Activated T-helper 2 cell treated with anti-CD3 and anti-CD28 coated beads, Interferon-gamma antibody, Interleukin-2, Interleukin-4, amounts not matched to agents 10 μg/mL and 5 μg/mL and 100 μg/mL, durations not matched to agents 14 hours and 24 hours and 36 hours (primary cell): ENCODE results near the gene KIF15. TPM values are rescaled to one million over a fixed set of nuclear protein-coding genes. Genes with fewer than 3 reads are reported as not detected.
"Not testable (repeated sequence)": the region's sequence is repeated elsewhere in the genome, so short reads cannot be mapped to it uniquely, and the experiment has no call there.

Experiments
- DNase-seq: peaks from one replicate; pipeline ENCODE4 v3.0.0; 2021; ENCODE audit warnings: low spot score
- H3K27ac Mint-ChIP-seq: one replicate; pipeline ENCODE4 v1.8.0; 2021; ENCODE audit warnings: mixed read lengths
- H3K27me3 Mint-ChIP-seq: one replicate; pipeline ENCODE4 v1.8.0; 2021; ENCODE audit warnings: low read depth, mixed read lengths
- H3K36me3 Mint-ChIP-seq: one replicate; pipeline ENCODE4 v1.8.0; 2021; ENCODE audit warnings: low read depth, mixed read lengths
- H3K4me1 Mint-ChIP-seq: one replicate; pipeline ENCODE4 v1.8.0; 2021; ENCODE audit warnings: low read depth, mixed read lengths
- H3K4me3 Mint-ChIP-seq: one replicate; pipeline ENCODE4 v1.8.0; 2021; ENCODE audit warnings: low read depth, mild to moderate bottlenecking, moderate library complexity, mixed read lengths
- H3K9me3 Mint-ChIP-seq: one replicate; pipeline ENCODE4 v1.8.0; 2021; ENCODE audit warnings: mixed read lengths
- intact Hi-C: fragments of 100-400 bp; cut with micrococcal nuclease; formaldehyde crosslinking; loops from one replicate; pipeline ENCODE4 v1.15.1; 2023
- total RNA-seq: library from RNA; stranded (reverse); gene quantifications from 2 replicates; pipeline ENCODE4 v1.2.3, GENCODE V29; 2022

The KIF15 gene
- total RNA-seq, 1 donor from 2014 or later = 28.5 TPM

GRCh38 chr3:44772099-44772442 is 10.5 kb downstream of the KIF15 start:
- no peaks in the 10 kb centered on the region for H3K4me1 Mint-ChIP-seq
- no peak overlapping the region for H3K4me3 Mint-ChIP-seq
- no peak overlapping the region for H3K27ac Mint-ChIP-seq
- peaks cover 53% of the 10 kb centered on the region for H3K9me3 Mint-ChIP-seq
- H3K36me3 Mint-ChIP-seq = peaks cover 81% of the 10 kb centered on the region
- H3K27me3 Mint-ChIP-seq = no peaks in the 10 kb centered on the region
- intact Hi-C loops = no loop called here
- no peak for DNase-seq

GRCh38 chr3:44782891-44783290 is 21.3 kb downstream of the KIF15 start:
- no peak overlapping the region for H3K27ac Mint-ChIP-seq
- intact Hi-C loops = no loop called here
- no peak overlapping the region for H3K4me3 Mint-ChIP-seq
- no peaks in the 10 kb centered on the region for H3K9me3 Mint-ChIP-seq
- peaks cover 77% of the 10 kb centered on the region for H3K36me3 Mint-ChIP-seq
- H3K27me3 Mint-ChIP-seq = no peaks in the 10 kb centered on the region
- no peaks in the 10 kb centered on the region for H3K4me1 Mint-ChIP-seq
- DNase-seq = no peak

- Mint-ChIP-seq H3K27me3 (no peaks in the 10 kb centered on the region), H3K36me3 (peaks cover 67% of the 10 kb centered on the region), H3K9me3 (no peaks in the 10 kb centered on the region), H3K4me1 (no peaks in the 10 kb centered on the region), H3K27ac (no peak overlapping the region), H3K4me3 (no peak overlapping the region)
- no peak for DNase-seq
- intact Hi-C loops = no loop called here
These were observed 33.6 kb downstream of the KIF15 start for GRCh38 chr3:44795197-44795596.

- H3K4me3 Mint-ChIP-seq = no peak overlapping the region
- intact Hi-C loops = no loop called here
- no peak for DNase-seq
- H3K27ac Mint-ChIP-seq = no peak overlapping the region
- no peaks in the 10 kb centered on the region for H3K9me3 Mint-ChIP-seq
- no peaks in the 10 kb centered on the region for H3K4me1 Mint-ChIP-seq
- H3K27me3 Mint-ChIP-seq = no peaks in the 10 kb centered on the region
- peaks cover 70% of the 10 kb centered on the region for H3K36me3 Mint-ChIP-seq
These were observed 40.4 kb downstream of the KIF15 start for GRCh38 chr3:44802011-44802410.

- H3K4me3 Mint-ChIP-seq = no peak overlapping the region
- H3K9me3 Mint-ChIP-seq = no peaks in the 10 kb centered on the region
- H3K27ac Mint-ChIP-seq = no peak overlapping the region
- H3K4me1 Mint-ChIP-seq = no peaks in the 10 kb centered on the region
- peaks cover 70% of the 10 kb centered on the region for H3K36me3 Mint-ChIP-seq
- intact Hi-C loops = no loop called here
- H3K27me3 Mint-ChIP-seq = no peaks in the 10 kb centered on the region
- no peak for DNase-seq
These were observed 41.7 kb downstream of the KIF15 start for GRCh38 chr3:44803298-44803697.

- H3K27ac Mint-ChIP-seq = no peak overlapping the region
- H3K27me3 Mint-ChIP-seq = no peaks in the 10 kb centered on the region
- no peaks in the 10 kb centered on the region for H3K4me1 Mint-ChIP-seq
- DNase-seq = no peak
- H3K4me3 Mint-ChIP-seq = no peak overlapping the region
- H3K36me3 Mint-ChIP-seq = peaks cover 62% of the 10 kb centered on the region
- intact Hi-C loops = no loop called here
- no peaks in the 10 kb centered on the region for H3K9me3 Mint-ChIP-seq
These were observed 44.4 kb downstream of the KIF15 start for GRCh38 chr3:44805960-44806359.

- no peak overlapping the region for H3K27ac Mint-ChIP-seq
- no peaks in the 10 kb centered on the region for H3K27me3 Mint-ChIP-seq
- H3K4me1 Mint-ChIP-seq = no peaks in the 10 kb centered on the region
- intact Hi-C loops = no loop called here
- DNase-seq = no peak
- H3K36me3 Mint-ChIP-seq = peaks cover 72% of the 10 kb centered on the region
- peaks cover 18% of the 10 kb centered on the region for H3K9me3 Mint-ChIP-seq
- H3K4me3 Mint-ChIP-seq = no peak overlapping the region
These were observed 53.2 kb downstream of the KIF15 start for GRCh38 chr3:44814751-44815150.

GRCh38 chr3:44816334-44816733 is 54.7 kb downstream of the KIF15 start:
- DNase-seq, intact Hi-C loops, H3K4me1 Mint-ChIP-seq, H3K4me3 Mint-ChIP-seq, H3K27ac Mint-ChIP-seq, H3K27me3 Mint-ChIP-seq: not testable (repeated sequence)
- Mint-ChIP-seq H3K36me3 (peaks cover 78% of the 10 kb centered on the region), H3K9me3 (peaks cover 21% of the 10 kb centered on the region)

- H3K4me3 Mint-ChIP-seq, H3K27ac Mint-ChIP-seq, intact Hi-C loops, H3K4me1 Mint-ChIP-seq, DNase-seq, H3K27me3 Mint-ChIP-seq: not testable (repeated sequence)
- peaks cover 22% of the 10 kb centered on the region for H3K9me3 Mint-ChIP-seq
- H3K36me3 Mint-ChIP-seq = peaks cover 84% of the 10 kb centered on the region
These were observed 59.6 kb downstream of the KIF15 start for GRCh38 chr3:44821206-44821605.

GRCh38 chr3:44825264-44825925 is 63.8 kb downstream of the KIF15 start:
- Mint-ChIP-seq H3K27ac (no peak overlapping the region), H3K4me3 (no peak overlapping the region), H3K36me3 (peaks cover 63% of the 10 kb centered on the region), H3K9me3 (peaks cover 3% of the 10 kb centered on the region), H3K27me3 (no peaks in the 10 kb centered on the region), H3K4me1 (peaks cover 2% of the 10 kb centered on the region)
- intact Hi-C loops = no loop called here
- no peak for DNase-seq

GRCh38 chr3:44827196-44827595 is 65.6 kb downstream of the KIF15 start:
- peaks cover 3% of the 10 kb centered on the region for H3K9me3 Mint-ChIP-seq
- peaks cover 67% of the 10 kb centered on the region for H3K36me3 Mint-ChIP-seq

GRCh38 chr3:44831232-44831631 is 69.6 kb downstream of the KIF15 start:
- Mint-ChIP-seq H3K9me3 (peaks cover 8% of the 10 kb centered on the region), H3K4me3 (no peak overlapping the region), H3K27ac (no peak overlapping the region), H3K36me3 (peaks cover 70% of the 10 kb centered on the region), H3K4me1 (no peaks in the 10 kb centered on the region), H3K27me3 (no peaks in the 10 kb centered on the region)
- intact Hi-C loops = no loop called here
- no peak for DNase-seq

More at GRCh38 chr3:44827196-44827595, 65.6 kb downstream of the KIF15 start:
- Mint-ChIP-seq H3K4me3 (no peak overlapping the region), H3K4me1 (peaks cover 2% of the 10 kb centered on the region), H3K27me3 (no peaks in the 10 kb centered on the region), H3K27ac (no peak overlapping the region)
- DNase-seq = no peak
- intact Hi-C loops = no loop called here

GRCh38 chr3:44832032-44832431 is 70.4 kb downstream of the KIF15 start:
- Mint-ChIP-seq H3K4me3 (no peak overlapping the region), H3K9me3 (peaks cover 16% of the 10 kb centered on the region)

GRCh38 chr3:44832965-44833364 is 71.4 kb downstream of the KIF15 start:
- Mint-ChIP-seq H3K27ac (no peak overlapping the region), H3K4me1 (no peaks in the 10 kb centered on the region), H3K36me3 (peaks cover 77% of the 10 kb centered on the region), H3K4me3 (no peak overlapping the region), H3K27me3 (no peaks in the 10 kb centered on the region), H3K9me3 (peaks cover 21% of the 10 kb centered on the region)
- intact Hi-C loops = no loop called here
- no peak for DNase-seq

More at GRCh38 chr3:44832032-44832431, 70.4 kb downstream of the KIF15 start:
- DNase-seq = no peak
- peaks cover 70% of the 10 kb centered on the region for H3K36me3 Mint-ChIP-seq
- no peaks in the 10 kb centered on the region for H3K4me1 Mint-ChIP-seq
- intact Hi-C loops = no loop called here
- no peak overlapping the region for H3K27ac Mint-ChIP-seq
- no peaks in the 10 kb centered on the region for H3K27me3 Mint-ChIP-seq
